ENCODE data around the gene BACH1. TPM values are rescaled to one million over a fixed set of nuclear protein-coding genes. Genes with fewer than 3 reads are reported as not detected.

Gene BACH1
- total and polyA plus RNA-seq, 10 of the 15 experiments (the other 5 are each of a cell fraction or from before 2014, with no cell fraction given) = 3.2 to 25.7 (median 10.5) TPM

DNA sequence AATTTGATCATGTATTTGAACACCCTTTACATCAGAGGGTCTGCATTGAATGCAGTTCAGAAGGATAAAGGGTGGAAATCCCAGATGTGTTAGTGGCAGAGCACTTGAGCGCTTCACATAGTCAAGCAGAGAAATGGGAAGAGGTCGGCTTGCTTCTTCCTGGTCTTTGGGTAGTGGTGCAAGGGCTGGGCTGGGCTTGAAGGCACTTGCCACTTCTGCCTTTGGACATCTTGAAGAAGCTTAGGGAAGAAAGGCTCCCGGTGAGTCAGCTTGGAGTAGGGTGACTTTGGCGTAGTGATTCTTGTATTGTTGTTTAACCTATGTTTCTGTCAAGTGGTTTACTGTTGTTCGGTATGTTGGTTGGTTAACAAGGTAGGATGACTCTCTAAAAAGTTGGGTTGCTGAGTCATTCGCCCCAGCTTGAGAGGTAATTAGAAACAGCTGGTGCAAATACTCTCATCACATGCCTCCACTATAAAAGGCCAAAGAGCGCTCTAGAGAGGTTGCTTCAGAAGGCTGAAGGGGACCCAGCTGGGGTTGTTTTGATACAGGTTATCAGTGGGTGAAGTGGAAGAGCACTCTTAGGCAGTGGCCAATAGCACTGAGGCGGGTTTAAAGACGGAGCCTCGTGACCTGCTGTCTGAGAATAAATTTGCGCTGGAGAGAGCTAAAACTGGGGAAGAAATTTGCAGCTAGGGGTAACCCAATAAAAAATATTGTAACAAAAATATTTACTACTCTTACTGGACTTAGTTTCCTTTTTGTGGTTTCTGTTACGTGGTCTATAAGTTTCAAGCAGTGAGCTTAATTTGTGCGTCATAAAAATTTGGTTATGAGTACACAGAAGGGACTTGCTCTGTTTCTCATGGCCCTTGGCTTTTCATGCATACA is 1.4 kb downstream of the BACH1 start (continued):
- TF ChIP-seq FOXM1 (IDR thresholded peaks at IDR 0.05; ENCODE audit: low read depth, low read length) (peak; percentile 59; the same call in 1 of the 2 replicates), MEF2B (IDR thresholded peaks at IDR 0.05; ENCODE audit: partially characterized antibody, poor library complexity, severe bottlenecking) (peak; percentile 55), LARP7 (IDR thresholded peaks at IDR 0.05) (peak; percentile 46; the same call in 1 of the 2 replicates), MYB (IDR thresholded peaks at IDR 0.05; ENCODE audit: borderline replicate concordance, low read depth, low read length) (no peak), WRNIP1 (IDR thresholded peaks at IDR 0.05; ENCODE audit: borderline replicate concordance, low read depth, low read length) (0 out of 2 replicates have a peak, but pooled peaks have one; percentile 37), NR2C1 (IDR thresholded peaks at IDR 0.05) (no peak), IKZF1 (conservative IDR thresholded peaks at IDR 0.05) (no peak; the same call in 1 of the 2 replicates), EP300 (IDR thresholded peaks at IDR 0.05; ENCODE audit: borderline replicate concordance in 1 of 2, control insufficient read depth in 1 of 2, low read depth in 2 of 2, low read length in 2 of 2) (peak; percentile 86 to 92), NFYB (IDR thresholded peaks at IDR 0.05; ENCODE audit: insufficient read depth, low read depth, low read length) (peak; percentile 44), NR2F1 (conservative IDR thresholded peaks at IDR 0.05) (no peak; the same call in 1 of the 2 replicates), ZNF622 (IDR thresholded peaks at IDR 0.05) (no peak), JUND (IDR thresholded peaks at IDR 0.05; ENCODE audit: low read depth, low read length) (no peak), CBX3 (IDR thresholded peaks at IDR 0.05; ENCODE audit: borderline replicate concordance, low read depth) (no peak), YY1 (IDR thresholded peaks at IDR 0.05; ENCODE audit: low read depth, low read length) (0 out of 2 replicates have a peak, but pooled peaks have one; percentile 33), HDAC6 (IDR thresholded peaks at IDR 0.05; ENCODE audit: unreplicated experiment) (peak; percentile 37), NR2C2 (IDR thresholded peaks at IDR 0.05; ENCODE audit: borderline replicate concordance, control insufficient read depth, insufficient read length, low read depth) (no peak), CBX5 (IDR thresholded peaks at IDR 0.05; ENCODE audit: low read depth) (no peak)
- TF ChIP-seq, protein P1, sequence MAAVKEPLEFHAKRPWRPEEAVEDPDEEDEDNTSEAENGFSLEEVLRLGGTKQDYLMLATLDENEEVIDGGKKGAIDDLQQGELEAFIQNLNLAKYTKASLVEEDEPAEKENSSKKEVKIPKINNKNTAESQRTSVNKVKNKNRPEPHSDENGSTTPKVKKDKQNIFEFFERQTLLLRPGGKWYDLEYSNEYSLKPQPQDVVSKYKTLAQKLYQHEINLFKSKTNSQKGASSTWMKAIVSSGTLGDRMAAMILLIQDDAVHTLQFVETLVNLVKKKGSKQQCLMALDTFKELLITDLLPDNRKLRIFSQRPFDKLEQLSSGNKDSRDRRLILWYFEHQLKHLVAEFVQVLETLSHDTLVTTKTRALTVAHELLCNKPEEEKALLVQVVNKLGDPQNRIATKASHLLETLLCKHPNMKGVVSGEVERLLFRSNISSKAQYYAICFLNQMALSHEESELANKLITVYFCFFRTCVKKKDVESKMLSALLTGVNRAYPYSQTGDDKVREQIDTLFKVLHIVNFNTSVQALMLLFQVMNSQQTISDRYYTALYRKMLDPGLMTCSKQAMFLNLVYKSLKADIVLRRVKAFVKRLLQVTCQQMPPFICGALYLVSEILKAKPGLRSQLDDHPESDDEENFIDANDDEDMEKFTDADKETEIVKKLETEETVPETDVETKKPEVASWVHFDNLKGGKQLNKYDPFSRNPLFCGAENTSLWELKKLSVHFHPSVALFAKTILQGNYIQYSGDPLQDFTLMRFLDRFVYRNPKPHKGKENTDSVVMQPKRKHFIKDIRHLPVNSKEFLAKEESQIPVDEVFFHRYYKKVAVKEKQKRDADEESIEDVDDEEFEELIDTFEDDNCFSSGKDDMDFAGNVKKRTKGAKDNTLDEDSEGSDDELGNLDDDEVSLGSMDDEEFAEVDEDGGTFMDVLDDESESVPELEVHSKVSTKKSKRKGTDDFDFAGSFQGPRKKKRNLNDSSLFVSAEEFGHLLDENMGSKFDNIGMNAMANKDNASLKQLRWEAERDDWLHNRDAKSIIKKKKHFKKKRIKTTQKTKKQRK (IDR thresholded peaks at IDR 0.05; ENCODE audit: low read depth, low read length) = no peak
- TF ChIP-seq, protein P2, sequence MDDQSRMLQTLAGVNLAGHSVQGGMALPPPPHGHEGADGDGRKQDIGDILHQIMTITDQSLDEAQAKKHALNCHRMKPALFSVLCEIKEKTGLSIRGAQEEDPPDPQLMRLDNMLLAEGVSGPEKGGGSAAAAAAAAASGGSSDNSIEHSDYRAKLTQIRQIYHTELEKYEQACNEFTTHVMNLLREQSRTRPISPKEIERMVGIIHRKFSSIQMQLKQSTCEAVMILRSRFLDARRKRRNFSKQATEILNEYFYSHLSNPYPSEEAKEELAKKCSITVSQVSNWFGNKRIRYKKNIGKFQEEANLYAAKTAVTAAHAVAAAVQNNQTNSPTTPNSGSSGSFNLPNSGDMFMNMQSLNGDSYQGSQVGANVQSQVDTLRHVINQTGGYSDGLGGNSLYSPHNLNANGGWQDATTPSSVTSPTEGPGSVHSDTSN (IDR thresholded peaks at IDR 0.05; ENCODE audit: insufficient replicate concordance, low read depth, low read length) = no peak
- TF ChIP-seq, protein P3, sequence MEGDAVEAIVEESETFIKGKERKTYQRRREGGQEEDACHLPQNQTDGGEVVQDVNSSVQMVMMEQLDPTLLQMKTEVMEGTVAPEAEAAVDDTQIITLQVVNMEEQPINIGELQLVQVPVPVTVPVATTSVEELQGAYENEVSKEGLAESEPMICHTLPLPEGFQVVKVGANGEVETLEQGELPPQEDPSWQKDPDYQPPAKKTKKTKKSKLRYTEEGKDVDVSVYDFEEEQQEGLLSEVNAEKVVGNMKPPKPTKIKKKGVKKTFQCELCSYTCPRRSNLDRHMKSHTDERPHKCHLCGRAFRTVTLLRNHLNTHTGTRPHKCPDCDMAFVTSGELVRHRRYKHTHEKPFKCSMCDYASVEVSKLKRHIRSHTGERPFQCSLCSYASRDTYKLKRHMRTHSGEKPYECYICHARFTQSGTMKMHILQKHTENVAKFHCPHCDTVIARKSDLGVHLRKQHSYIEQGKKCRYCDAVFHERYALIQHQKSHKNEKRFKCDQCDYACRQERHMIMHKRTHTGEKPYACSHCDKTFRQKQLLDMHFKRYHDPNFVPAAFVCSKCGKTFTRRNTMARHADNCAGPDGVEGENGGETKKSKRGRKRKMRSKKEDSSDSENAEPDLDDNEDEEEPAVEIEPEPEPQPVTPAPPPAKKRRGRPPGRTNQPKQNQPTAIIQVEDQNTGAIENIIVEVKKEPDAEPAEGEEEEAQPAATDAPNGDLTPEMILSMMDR (IDR thresholded peaks at IDR 0.05 in 2 of 3, conservative IDR thresholded peaks at IDR 0.05 in 1 of 3; ENCODE audit: control insufficient read depth in 2 of 3, extremely low read depth in 1 of 3, insufficient read depth in 1 of 3, low read depth in 3 of 3, low read length in 3 of 3) = no peak
- TF ChIP-seq, protein P4, sequence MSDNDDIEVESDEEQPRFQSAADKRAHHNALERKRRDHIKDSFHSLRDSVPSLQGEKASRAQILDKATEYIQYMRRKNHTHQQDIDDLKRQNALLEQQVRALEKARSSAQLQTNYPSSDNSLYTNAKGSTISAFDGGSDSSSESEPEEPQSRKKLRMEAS (IDR thresholded peaks at IDR 0.05; ENCODE audit: low read depth, low read length) = no peak; the same call in 1 of the 2 replicates

All from GM12878 (cell line).